Stimulated activated CD8-positive, alpha-beta memory T cell treated with anti-CD3 and anti-CD28 coated beads, Interleukin-12 subunit alpha, Interleukin-12 subunit beta, amount 100 ng/mL, for 1 hour (primary cell): Measurements from ENCODE around the gene PIP5K1C.
"Not testable (repeated sequence)": the region's sequence is repeated elsewhere in the genome, so short reads cannot be mapped to it uniquely, and the experiment has no call there.

Experiments
- DNase-seq: peaks from one replicate; pipeline ENCODE4 v3.0.0-alpha.2; 2020; ENCODE audit warnings: low read depth

The PIP5K1C gene

DNA sequence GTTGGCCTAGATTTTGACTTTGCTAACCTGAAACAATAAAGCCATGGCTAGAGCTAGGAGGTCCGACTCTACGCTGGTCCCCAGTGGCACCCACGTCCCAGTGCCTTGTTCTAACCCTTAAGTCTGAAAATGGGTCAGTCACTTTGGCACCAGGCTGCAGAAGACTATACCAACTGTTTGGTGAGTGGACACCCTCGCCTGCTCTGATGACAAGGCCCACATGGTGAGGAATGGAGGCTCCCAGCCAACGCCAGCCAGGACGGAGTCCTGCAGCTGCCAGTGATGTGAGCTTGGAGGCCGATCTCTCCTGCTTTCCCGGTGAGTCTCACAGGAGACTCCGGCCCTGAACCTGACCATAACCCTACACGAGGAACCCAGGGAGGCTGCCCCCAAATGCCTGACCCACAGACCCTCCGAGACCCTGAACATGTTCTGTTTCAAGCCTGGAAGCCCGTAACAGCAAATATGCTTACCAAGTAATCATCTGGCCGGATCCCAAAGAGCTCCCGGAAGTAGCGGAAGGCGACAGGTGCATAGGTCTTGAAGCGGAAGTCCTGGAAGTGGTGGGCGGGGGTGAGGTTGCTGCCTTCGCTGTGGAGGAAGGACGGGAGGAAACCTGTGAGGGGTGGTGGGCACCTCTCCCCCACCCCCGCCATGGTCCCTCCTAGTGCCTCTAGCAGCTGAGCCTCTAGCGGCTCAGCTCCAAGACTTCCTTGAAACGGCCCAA lies 39.6 kb downstream of the PIP5K1C start:
- no peak for DNase-seq

DNA sequence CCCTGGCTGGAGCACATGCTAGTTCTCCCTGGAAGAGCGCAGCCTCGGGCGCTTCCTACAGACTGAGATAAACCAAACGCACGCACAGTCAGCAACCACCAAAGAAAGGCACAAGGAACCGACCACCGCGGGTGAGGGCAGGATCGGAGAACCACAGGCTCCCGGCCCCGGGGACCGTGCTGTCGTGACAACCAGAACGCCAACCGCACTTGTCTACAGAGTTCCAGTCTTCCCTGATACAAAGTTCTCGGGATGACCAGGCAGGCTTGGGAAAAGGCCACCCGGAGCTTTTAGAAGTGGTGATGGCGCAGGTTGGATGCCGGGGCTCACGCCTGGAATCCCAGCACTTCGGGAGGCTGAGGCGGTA lies 40.5 kb downstream of the PIP5K1C start:
- DNase-seq, result no peak

DNA sequence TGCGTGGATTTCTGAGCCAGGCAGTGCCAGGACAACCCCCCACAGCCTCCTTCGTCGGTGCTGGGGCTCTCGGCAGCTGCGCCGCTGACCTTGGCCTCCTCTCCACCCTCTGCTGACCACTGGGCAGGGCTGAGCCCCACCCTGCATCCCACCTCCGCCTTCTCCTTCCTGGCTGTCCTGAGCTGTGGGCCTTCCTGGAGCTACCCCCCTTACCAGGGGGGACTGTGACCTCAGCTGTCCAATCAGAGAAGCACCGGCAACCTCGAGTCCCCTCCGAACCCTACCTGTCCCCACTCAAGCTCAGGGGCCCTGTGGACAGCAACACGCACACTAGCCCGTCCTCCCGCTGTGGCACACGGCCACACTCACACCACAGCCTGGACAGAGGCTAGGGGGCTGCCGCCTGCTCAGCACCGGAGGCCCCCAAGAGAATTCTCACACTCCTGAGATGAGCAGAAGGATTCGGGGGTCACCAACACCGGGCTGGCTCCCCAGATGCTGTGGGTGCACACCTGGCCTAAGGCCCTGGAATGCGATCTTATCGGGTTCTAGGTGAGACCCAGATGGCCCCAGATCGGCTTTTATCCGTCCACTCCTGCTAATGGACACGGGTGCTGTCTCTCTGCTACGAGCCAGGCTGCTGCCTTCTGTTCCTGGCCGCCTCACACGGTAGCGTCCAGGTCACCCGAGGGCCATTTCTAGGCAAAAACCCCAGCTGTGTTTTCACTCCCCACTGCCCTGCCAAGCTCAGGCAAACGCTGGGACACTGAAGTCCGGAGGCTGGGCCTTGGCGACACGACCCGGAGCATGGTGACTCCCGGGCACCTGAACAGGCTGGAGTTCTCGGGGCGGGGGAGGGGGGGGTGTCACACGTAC lies 41.2 kb downstream of the PIP5K1C start:
- no peak for DNase-seq

DNA sequence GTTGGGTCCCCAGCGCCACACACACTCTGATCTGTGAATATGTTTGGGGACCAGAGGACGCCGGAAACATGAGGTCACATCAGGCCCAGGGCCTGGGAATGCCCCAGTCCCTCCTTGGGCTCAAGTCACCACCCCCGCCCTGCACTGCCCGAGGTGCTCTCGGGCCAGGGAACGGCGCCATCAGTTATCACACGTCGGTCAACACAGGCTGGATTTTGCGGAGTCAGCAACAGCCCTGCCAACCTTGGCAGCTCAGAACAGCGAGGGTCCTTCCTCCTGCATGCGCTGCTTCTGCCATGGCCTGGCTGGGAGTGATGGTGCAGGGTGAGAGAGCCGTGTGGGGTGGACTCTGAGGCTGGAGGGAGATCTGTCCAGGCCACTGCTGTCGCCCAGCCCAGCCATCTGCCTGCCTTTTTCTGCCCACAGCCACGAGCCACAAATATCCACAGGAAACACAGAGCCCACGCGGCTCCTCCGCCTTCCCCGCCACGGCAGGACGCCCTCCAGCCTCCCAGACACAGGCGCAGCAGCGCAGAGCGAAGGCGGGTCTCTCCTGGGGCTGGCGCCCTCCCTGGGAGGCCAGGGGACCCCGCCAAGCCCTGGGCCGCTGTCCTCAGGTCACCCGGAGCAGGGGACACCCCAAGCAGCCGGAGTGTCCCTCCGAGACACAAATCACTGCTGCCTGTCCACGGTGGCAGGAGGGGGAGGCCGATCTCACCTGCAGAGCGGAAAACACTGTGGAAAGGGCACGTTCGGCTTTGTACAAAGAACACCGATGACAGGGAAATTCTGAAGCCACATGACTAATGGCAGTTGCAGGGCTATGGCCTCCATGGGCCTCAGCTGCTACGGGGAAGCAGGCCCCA lies 42.0 kb downstream of the PIP5K1C start:
- DNase-seq, result no peak

DNA sequence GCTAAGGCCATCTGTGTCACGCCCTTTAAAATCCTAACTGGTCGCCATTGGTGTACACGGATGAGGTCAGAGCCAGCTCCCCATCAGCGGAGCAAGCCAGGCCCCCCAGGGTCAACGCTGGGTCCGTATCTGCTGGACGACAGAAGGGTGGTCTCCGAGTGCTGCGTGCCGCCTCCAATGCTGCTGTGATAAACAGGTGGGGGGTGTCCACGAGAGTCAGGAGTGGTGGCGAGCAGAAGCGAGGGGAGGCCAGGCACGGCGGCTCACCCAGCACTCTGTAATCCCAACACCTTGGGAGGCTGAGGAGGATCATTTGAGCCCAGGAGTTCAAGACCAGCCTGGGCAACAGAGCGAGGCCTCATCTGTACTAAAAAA lies 42.9 kb downstream of the PIP5K1C start:
- no peak for DNase-seq

DNA sequence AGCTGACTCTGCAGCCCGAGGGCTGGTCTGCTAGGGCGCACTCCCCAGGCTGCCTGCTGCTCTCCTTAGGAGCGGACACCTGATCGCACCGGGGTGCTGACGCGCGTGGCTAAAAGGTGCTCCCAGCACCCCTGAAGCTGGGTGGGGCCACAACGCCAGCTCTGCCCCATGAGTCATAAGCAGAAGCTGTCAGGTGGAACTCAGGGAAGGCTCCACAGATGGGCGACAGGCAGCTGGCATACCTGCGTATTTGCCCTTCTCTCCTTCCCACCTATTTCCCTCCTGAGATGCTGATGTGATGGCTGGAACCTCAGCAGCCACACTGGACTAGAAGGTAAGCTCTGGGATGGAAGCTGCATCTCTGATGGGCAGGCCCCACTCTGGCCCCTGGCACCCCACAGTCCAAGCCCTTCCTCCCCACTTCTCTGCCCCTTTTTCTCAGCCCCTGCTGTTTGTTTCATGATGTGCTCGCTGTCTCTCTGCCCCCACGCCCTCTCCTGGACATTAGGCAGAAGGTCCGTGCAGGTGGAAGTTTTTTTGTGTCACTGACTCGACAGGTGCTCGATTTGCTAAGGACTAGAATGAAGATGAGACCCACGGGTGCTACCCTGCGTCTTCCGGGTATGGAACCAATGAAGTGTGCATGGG lies 43.4 kb downstream of the PIP5K1C start:
- no peak for DNase-seq

DNA sequence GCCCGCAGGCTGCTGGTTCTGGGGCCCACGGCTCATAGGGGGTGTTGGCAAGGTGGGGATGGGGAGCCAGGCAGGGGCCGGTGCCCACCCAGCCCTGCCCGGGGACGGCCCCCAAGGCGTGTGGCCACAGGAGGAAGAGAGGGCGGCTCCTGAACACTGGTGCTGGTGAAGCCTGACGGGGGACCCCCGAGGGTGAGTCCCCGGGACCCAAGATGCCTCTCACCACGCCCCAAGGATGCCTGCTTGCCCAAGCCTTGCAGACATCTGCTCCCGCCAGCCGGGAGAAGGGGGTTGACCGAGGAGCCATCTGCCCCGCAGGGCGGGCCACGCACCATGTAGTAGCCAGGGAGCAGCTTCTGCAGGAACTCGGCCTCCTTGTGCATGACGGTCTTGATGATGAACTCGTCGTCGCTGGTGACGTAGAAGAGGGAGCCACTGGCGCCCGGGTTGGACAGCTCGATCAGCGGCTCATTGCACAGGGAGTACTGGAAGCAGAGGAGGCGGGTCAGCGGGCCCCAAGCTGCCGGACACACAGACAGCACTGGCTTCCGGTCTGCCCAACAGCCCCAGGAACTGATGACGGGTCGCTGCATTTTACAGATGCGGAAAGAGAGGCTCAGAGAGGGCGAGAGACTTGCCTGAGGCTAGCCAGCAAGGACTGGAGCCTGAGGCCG lies 44.1 kb downstream of the PIP5K1C start:
- DNase-seq, result no peak

DNA sequence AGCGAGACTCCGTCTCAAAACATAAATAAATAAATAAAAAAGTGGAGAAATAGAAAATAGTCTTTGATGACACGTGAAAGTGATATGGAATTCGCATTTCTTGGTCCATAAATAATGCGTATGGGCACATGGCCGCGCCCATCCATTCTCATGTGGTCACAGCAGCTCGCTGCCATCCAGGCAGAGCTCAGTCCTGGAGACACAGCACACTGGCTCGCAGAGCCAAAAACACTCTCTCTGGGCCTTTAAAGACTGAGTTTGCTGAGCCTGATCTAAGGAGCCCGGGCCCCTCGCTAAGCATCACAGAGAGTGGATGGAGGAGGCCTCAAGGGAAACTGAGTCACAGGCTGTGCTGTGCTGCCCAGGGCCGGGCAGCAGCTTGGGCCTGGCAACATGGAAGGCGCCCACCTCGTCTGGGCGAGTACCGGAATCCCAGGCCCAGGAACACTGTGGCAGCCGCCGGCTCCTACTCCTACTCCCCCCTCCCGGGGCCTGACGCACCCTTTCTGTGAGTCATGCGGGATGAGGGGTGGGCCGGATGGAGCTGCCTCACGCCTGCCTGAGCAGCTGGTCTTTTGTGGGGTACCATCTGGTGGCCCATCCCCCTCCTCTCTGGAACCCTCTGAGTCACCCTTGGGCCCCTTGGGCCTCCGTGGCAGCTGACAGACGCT lies 44.7 kb downstream of the PIP5K1C start:
- no peak for DNase-seq

DNA sequence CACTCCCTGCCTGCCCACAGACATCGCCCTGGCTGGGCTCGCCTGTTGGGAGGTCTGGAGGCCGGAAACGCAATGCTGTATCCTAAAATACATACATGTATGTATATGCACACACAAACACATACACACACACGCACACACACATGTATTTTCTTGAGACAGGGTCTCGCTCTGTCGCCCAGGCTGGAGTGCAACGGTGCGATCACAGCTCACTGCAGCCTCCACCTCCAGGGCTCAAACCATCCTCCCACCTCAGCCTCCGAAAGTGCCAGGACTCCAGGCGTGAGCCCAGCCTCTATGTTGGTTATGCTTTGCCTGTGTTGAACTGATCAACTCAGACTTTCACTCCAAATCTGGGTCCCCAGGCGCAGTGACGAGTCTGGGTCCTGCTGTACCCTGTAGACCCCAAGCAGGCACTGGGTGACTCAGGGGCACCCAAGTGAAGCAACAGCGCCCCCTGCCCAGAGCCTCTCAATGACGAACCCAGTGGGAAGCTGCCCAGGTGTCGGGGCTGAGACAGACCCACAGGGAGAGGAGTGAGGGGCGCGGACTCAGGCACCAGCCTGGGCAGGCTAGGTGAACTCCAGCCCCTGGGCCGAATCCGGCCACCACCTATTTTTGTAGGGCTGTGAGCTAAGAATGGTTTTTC lies 46.3 kb downstream of the PIP5K1C start:
- no peak for DNase-seq

DNA sequence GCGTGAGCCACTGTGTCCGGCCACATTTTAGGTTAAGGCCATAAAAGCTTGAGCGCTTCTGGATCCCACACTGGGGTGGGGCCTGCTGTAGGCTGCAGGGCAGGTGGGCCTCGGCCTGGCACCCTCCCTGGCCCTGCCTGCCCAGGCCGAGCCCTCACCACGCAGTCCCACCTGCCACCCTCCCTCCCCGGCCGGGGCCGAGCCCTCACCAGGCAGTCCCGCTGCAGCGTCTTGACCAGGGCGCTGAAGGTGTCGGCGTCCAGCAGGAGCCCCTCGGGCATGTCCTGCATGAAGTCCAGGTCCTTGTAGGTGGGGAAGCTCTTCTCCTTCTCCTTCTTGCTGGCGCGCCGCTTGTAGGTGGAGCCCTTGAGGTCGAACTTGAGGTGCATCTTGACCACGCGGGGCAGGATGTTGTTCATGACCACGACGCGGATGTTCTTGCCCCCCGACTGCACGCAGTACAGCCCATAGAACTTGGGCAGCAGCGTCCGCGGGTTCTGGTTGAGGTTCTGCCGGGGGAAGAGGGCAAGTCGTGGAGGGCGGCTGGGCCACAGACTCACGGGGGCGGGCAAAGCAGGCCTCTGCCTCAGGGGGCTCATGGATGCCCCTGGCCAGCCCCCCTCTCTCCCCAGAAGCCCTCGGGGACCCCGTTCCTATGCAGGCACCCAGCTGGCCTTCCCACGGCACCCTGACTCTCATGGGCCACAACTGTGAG lies 47.0 kb downstream of the PIP5K1C start:
- no peak for DNase-seq

DNA sequence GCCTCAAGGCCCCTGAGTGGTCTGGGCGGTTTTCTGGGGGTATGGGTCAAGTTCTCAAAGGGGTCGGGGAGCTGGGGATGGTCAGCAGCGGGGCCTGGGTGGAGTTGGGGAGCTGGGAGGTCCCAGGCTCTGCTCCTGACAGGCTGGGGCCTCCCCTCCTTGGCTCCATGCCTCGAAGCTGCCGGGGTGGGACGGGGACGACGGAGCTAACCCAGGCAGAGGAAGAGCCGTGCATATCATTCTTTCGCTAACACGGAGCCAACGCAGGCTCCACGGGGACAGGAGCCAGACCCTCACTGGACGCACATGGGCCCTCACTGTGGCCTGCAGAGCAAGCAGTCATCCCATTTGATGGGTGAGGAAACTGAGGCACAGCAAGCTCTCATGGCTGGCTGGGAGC lies 47.8 kb downstream of the PIP5K1C start:
- DNase-seq, result no peak

DNA sequence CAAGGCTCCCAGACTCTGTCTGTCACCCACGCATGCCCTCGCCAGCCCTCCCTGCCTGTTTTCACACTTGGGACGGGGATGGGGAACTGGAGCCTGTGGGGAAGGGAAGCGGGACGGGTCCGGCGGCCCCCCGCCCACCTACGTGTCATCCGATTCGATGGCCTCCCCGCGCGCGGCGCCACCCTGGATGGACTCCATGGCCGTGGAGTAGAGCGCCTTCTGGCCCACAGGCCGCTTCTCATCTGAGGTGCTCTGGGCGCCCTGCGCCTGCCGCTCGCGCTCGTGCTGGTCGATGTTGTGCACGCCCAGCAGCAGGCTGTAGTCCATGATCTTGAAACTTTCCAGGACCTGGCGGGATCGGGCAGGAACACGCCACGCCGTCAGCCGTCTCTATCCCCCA lies 48.6 kb downstream of the PIP5K1C start:
- no peak for DNase-seq

DNA sequence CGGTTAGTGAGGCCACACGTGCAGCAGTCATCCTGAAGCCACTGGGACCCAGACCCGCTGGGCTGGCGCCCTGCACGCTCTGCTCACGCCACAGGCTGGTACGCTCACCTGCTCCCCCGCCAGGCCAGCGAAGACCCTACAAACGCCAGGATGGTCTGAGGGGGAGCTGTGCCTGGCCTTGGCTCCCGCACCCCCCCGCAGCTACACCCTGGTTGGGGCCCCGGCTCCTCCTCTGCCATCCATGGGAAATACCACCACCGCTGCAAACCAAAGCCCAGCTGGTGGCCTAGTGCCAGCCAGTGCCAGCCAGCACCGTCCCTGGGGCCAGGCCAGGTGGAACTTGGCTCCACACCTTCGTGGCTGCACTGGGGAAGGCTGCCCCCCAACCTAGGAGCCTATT lies 50.4 kb downstream of the PIP5K1C start:
- no peak for DNase-seq

DNA sequence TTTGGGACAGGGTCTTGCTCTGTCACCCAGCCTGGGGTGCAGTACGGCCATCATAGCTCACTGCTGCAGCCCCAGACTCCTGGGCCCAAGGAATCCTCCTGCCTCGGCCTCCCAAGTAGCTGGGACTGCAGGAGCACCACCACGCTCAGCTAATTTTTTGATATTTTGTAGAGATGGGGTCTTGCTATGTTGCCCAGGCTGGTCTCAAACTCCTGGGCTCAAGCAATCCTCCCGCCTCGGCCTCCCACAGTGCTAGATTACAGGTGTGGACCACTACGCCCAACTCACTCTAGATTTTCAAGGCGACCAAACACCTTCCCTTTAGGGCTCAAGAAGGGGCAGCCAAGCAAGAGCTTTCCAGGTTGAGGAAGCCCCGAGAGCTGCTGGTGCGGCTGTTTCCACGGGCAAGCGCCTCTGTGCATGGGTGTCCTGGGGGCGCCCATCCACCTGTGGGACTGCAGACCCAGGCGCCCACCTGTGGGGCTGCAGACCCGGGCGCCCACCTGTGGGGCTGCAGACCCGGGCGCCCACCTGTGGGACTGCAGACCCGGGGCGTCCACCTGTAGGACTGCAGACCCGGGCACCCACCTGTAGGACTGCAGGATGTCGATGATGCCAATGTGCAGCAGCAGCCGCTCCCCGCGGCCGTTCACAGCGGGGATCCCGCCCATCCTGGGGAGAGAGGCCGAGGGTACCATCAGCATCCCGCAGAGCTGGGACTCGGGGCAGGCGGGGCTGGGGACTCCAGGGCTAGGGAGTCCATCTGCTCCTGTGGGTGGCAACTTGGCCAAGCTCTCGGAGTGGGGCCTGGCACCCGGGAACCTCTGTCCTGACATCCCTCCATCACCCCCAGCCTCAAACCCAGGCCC lies 52.0 kb downstream of the PIP5K1C start:
- DNase-seq, result no peak

DNA sequence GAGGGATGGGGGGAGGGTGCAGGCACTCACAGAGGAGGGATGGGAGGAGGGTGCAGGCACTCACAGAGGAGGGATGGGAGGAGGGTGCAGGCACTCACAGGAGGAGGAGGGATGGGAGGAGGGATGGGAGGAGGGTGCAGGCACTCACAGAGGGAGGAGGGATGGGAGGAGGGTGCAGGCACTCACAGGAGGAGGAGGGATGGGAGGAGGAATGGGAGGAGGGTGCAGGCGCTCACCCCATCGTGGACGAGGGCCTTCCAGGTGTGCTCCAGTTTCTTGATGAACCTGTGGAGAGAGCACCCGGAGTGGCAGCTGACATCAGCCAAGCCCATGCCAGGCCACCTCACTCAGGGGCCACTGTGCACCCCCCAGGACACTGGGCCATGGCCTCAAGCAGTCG lies 53.2 kb downstream of the PIP5K1C start:
- not testable (repeated sequence) for DNase-seq

DNA sequence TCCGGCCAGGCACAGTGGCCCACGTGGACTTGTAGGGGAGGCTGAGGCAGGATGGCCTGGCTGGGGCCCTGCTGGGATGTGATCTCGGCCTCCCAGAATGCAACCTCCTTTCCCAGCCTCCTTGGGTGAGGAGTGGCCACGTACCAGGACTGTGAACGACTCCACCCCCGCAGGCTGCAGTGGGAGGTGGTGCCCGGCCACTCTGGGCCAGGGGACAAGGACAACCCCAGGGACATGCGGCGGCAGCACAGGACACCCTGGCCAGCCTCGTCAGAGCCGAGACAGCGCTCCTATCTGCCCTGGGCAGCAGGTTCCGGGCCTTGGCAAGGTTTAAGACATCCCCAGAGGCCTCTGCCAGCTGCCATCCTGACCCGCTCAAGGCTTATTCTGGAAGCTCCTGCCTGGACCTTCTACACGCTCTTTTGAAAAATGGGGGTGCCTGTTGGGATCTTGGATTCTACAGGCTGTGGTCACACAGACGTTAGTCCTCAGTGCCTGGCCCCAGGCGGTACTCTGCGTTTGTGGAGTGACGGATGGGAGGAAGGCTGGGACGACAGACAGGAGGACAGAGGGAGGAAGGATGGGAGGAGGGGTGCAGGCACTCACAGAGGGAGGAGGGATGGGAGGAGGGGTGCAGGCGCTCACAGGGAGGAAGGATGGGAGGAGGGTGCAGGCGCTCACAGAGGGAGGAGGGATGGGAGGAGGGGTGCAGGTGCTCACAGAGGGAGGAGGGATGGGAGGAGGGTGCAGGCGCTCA lies 53.8 kb downstream of the PIP5K1C start:
- no peak for DNase-seq

DNA sequence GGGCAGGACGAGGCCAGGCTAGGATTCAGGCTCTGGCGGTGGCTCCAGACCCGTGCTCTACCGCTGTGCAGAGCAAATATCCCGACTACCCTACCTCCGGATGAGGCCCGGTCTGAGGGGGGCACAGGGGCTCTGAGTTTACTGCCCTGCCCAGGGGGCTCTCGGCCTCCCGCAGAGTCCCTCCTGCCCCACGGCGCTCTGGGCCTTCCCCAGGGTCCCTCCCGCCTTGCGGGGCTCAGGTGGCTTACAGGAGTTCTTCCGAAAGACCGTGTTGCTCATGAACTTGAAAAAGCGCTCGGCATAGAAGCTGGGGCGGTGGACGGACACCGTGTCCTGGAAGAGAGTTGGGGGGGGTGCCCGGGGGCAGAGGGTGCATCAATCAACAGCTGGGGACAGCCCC lies 54.5 kb downstream of the PIP5K1C start:
- DNase-seq, result no peak

DNA sequence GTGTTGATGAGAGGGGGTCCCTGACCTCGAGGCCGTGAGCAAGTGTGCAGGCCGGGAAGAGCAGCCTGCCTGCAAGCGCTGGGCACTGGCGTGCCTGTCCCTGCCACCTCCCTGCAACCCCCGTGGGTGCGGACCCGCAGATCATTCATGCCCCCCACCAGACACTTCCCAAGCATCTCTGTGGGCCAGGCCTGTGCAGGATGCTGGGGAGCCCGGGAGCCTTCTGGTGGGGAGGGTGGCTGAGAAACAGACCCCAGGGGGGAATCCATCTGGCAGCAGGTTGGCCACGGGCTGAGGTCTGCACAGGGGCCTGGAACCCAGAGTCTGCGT lies 55.2 kb downstream of the PIP5K1C start:
- no peak for DNase-seq
